DND-41 (cell line): Measurements from ENCODE around the gene SLC17A1.

Source experiments
- EZH2 ChIP-seq: IDR thresholded peaks from 3 replicates; pipeline ENCODE4 v1.6.1; 2012; ENCODE audit warnings: borderline replicate concordance, low read depth, mild to moderate bottlenecking, moderate library complexity, low read length, inconsistent platforms; ENCODE audit not compliant: severe bottlenecking
- TF ChIP-seq, protein P1 (sequence below): IDR thresholded peaks from 2 replicates; pipeline ENCODE4 v1.5.1; 2012; ENCODE audit warnings: borderline replicate concordance, low read length, moderate library complexity, mild to moderate bottlenecking; ENCODE audit not compliant: poor library complexity, severe bottlenecking; ENCODE audit errors: extremely low read depth

DNA sequence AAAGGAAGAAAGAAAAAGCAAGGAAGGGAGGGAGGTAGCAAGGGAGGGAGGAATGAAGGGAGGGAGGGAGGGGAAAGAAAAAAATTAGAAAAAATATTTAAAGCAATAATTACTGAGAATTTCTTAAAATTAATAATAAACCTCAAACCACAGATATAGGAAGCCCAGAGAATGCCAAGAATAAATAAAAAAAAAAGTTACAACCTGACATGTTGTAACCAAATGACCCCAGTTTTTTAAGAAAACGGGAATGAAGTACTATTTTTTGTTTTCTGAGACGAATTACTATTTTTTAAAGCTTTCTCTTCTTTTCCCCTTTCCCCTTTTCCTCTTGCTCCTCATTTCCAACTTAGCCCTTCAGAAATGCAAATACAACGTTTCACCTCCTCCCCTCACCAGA is 16.7 kb downstream of the SLC17A1 start:
- TF ChIP-seq, protein P1, sequence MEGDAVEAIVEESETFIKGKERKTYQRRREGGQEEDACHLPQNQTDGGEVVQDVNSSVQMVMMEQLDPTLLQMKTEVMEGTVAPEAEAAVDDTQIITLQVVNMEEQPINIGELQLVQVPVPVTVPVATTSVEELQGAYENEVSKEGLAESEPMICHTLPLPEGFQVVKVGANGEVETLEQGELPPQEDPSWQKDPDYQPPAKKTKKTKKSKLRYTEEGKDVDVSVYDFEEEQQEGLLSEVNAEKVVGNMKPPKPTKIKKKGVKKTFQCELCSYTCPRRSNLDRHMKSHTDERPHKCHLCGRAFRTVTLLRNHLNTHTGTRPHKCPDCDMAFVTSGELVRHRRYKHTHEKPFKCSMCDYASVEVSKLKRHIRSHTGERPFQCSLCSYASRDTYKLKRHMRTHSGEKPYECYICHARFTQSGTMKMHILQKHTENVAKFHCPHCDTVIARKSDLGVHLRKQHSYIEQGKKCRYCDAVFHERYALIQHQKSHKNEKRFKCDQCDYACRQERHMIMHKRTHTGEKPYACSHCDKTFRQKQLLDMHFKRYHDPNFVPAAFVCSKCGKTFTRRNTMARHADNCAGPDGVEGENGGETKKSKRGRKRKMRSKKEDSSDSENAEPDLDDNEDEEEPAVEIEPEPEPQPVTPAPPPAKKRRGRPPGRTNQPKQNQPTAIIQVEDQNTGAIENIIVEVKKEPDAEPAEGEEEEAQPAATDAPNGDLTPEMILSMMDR, result no peak
- TF ChIP-seq EZH2, result no peak
